MM.1S (cell line): ENCODE data around the gene PLVAP.

Source experiments
- CTCF ChIP-seq: fragments of 300-600 bp; sonication (generic); IDR thresholded peaks from 2 replicates; pipeline ENCODE4 v1.5.1; 2016; ENCODE audit warnings: antibody characterized with exemption, low read length, mixed read lengths
- EZH2phosphoT487 ChIP-seq: fragments of 300-600 bp; sonication (generic); IDR thresholded peaks from 2 replicates; pipeline ENCODE4 v1.6.1; 2018; ENCODE audit warnings: antibody characterized with exemption, low read length

GRCh38 chr19:17391371-17392151 is 14.4 kb upstream of the PLVAP start:
- no peak for TF ChIP-seq EZH2phosphoT487
- no peak; the same call in 1 of the 2 replicates for TF ChIP-seq CTCF
